HG02943 (cell line): ENCODE measurements around the gene ZNF175.

Experiments used
- ATAC-seq: cut with Tn5 transposase; IDR thresholded peaks from one replicate; pipeline ENCODE4 v1.9.1; 2021; ENCODE audit warnings: mild to moderate bottlenecking, low read depth, moderate library complexity; ENCODE audit not compliant: unreplicated experiment

Gene ZNF175

GRCh38 chr19:51549533-51550324 lies 21.4 kb upstream of the ZNF175 start:
- ATAC-seq, result no peak

- no peak for ATAC-seq
Measured at GRCh38 chr19:51550848-51551672, 20.0 kb upstream of the ZNF175 start.

- ATAC-seq, result no peak
Measured at GRCh38 chr19:51551673-51552432, 19.2 kb upstream of the ZNF175 start.

- no peak for ATAC-seq
Measured at GRCh38 chr19:51552608-51552995, 18.5 kb upstream of the ZNF175 start.

- no peak for ATAC-seq
Measured at GRCh38 chr19:51552996-51553725, 17.9 kb upstream of the ZNF175 start.

- no peak for ATAC-seq
Measured at GRCh38 chr19:51559240-51559639, 11.8 kb upstream of the ZNF175 start.

GRCh38 chr19:51560339-51560738 lies 10.7 kb upstream of the ZNF175 start:
- no peak for ATAC-seq

GRCh38 chr19:51564791-51565190 lies 6.3 kb upstream of the ZNF175 start:
- ATAC-seq, result no peak

GRCh38 chr19:51565583-51565982 lies 5.5 kb upstream of the ZNF175 start:
- ATAC-seq, result no peak

GRCh38 chr19:51566489-51567100 lies 4.5 kb upstream of the ZNF175 start:
- ATAC-seq, result no peak

GRCh38 chr19:51567583-51567982 lies 3.5 kb upstream of the ZNF175 start:
- ATAC-seq, result no peak

GRCh38 chr19:51568456-51568855 lies 2.6 kb upstream of the ZNF175 start:
- no peak for ATAC-seq

GRCh38 chr19:51571599-51571998 lies 516 bp downstream of the ZNF175 start:
- no peak for ATAC-seq

GRCh38 chr19:51572410-51572809 lies 1.3 kb downstream of the ZNF175 start:
- no peak for ATAC-seq

GRCh38 chr19:51572908-51573307 lies 1.8 kb downstream of the ZNF175 start:
- ATAC-seq, result no peak

- ATAC-seq, result no peak
Measured at GRCh38 chr19:51573331-51573730, 2.2 kb downstream of the ZNF175 start.

- ATAC-seq, result no peak
Measured at GRCh38 chr19:51576850-51577249, 5.8 kb downstream of the ZNF175 start.

- no peak for ATAC-seq
Measured at GRCh38 chr19:51586103-51586728, 15.1 kb downstream of the ZNF175 start.

- ATAC-seq, result no peak
Measured at GRCh38 chr19:51586799-51587198, 15.7 kb downstream of the ZNF175 start.
